Measurements from ENCODE around the gene RGS8.

GRCh38 chr1:182650678-182651338 is 33.6 kb downstream of the RGS8 start:
- no peak for TF ChIP-seq CTCF (IDR thresholded peaks at IDR 0.05)
- TF ChIP-seq ZFX (IDR thresholded peaks at IDR 0.05; ENCODE audit: borderline replicate concordance), result no peak

Measured in 22Rv1 (cell line).